ENCODE measurements around the gene PDLIM3. TPM values are rescaled to one million over a fixed set of nuclear protein-coding genes. Genes with fewer than 3 reads are reported as not detected.
"Not testable (repeated sequence)": the region's sequence is repeated elsewhere in the genome, so short reads cannot be mapped to it uniquely, and the experiment has no call there.

PDLIM3 gene
- total RNA-seq, 1 donor from 2014 or later, result 308 TPM

- Histone ChIP-seq H3K27me3 (ENCODE audit: low read depth) (no peaks in the 10 kb centered on the region), H3K36me3 (peaks cover 24% of the 10 kb centered on the region), H3K4me1 (peaks cover 49% of the 10 kb centered on the region), H3K27ac (replicated peaks) (peak overlapping the region; percentile 13), H3K9me3 (replicated peaks) (no peaks in the 10 kb centered on the region), H3K4me3 (no peak overlapping the region)
- intact Hi-C loops (cut with micrococcal nuclease), result no loop called here
- DNase-seq, result no peak
- TF ChIP-seq, protein P1, sequence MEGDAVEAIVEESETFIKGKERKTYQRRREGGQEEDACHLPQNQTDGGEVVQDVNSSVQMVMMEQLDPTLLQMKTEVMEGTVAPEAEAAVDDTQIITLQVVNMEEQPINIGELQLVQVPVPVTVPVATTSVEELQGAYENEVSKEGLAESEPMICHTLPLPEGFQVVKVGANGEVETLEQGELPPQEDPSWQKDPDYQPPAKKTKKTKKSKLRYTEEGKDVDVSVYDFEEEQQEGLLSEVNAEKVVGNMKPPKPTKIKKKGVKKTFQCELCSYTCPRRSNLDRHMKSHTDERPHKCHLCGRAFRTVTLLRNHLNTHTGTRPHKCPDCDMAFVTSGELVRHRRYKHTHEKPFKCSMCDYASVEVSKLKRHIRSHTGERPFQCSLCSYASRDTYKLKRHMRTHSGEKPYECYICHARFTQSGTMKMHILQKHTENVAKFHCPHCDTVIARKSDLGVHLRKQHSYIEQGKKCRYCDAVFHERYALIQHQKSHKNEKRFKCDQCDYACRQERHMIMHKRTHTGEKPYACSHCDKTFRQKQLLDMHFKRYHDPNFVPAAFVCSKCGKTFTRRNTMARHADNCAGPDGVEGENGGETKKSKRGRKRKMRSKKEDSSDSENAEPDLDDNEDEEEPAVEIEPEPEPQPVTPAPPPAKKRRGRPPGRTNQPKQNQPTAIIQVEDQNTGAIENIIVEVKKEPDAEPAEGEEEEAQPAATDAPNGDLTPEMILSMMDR (IDR thresholded peaks at IDR 0.05; ENCODE audit: borderline replicate concordance), result no peak
Observed at GRCh38 chr4:185518069-185518468, 17.2 kb downstream of the PDLIM3 start.

DNA sequence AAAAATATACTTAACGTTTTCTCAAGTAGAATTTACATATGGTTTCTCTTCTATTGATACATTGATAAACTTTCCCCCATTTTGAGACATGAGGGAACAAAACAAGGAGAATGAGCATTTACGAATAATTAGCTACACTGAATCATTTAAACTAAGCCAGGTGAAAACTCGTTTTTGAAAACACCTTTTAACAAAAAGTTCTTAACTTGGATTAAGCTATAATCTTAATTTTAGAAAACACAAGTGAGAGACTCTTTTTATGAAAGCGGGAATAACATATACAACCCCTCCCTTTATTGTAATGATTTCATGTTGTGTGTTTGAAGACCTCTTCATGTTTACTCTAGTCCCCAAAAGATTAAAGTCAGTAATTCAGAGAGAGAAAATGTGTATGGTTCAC is 20.1 kb downstream of the PDLIM3 start:
- H3K36me3 ChIP-seq, result peaks cover 21% of the 10 kb centered on the region
- intact Hi-C loops (cut with micrococcal nuclease), result no loop called here
- TF ChIP-seq, protein P1 (IDR thresholded peaks at IDR 0.05; ENCODE audit: borderline replicate concordance), result no peak

DNA sequence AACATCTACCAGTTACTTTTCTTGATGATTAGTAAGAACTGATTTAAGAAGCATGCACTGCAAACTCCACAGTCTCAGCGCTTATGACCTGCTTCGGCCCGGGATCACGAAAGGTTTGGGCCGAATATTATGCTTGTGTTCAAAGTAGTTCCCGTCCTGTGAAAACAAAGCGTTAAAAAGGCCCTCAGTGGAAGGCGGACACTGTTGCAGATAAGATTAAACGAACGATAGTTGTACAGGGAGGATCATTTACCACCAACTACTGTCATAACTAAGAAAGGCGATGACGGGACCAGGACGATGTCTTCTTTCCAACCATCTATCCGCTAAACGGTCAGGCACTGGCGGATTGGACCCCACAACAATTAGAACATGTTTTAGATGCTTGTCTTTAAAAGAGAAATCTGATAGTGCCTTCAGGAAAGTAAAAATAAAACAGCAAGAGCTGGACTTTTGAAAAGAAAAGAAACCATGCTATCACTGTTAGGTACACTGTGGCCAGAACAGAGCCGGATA is 21.1 kb downstream of the PDLIM3 start:
- H3K4me3 ChIP-seq, result no peak overlapping the region
- peaks cover 15% of the 10 kb centered on the region for H3K36me3 ChIP-seq
- H3K27me3 ChIP-seq (ENCODE audit: low read depth), result no peaks in the 10 kb centered on the region
- no peaks in the 10 kb centered on the region for H3K9me3 ChIP-seq (replicated peaks)
- peaks cover 50% of the 10 kb centered on the region for H3K4me1 ChIP-seq
- intact Hi-C loops (cut with micrococcal nuclease), result no loop called here
- TF ChIP-seq, protein P1 (IDR thresholded peaks at IDR 0.05; ENCODE audit: borderline replicate concordance), result no peak
- DNase-seq, result no peak
- peak overlapping the region; percentile 73 for H3K27ac ChIP-seq (replicated peaks)

More for the DNA sequence above, 20.1 kb downstream of the PDLIM3 start:
- H3K4me3 ChIP-seq, result no peak overlapping the region
- no peak overlapping the region for H3K27ac ChIP-seq (replicated peaks)
- H3K4me1 ChIP-seq, result peaks cover 57% of the 10 kb centered on the region
- H3K9me3 ChIP-seq (replicated peaks), result no peaks in the 10 kb centered on the region
- no peaks in the 10 kb centered on the region for H3K27me3 ChIP-seq (ENCODE audit: low read depth)
- no peak for DNase-seq

DNA sequence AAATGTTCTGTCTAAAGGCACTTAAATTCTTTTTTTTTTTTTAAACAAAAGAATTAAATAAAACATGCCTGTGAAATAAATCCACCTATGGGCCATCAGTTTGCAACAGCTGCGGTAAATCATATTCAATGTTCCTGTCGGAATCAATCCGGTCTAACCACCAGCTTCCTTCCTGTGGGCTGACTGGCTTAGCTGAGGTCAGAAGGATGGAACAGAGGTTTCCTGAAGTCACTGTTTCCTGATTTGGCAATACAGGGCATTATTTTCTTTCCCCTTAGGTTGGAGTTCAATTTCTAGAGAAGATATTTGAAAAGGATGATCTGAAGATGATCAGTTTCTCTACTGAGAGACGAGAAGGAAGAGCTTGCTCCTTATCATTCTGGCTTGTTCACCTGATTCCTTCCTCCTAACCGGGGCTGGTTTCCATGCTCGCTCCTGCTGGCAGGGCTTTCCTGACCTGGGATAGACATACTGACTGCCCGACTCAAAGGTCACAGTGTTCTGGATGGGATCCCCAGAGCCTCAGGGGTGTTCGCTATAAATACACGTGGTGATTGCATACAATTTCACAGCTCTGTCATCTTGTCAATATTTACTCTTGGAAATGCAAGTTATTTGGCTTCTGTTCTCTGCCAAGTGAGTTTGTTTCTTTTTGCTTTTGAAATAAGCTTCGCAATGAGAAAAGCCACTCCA is 21.7 kb downstream of the PDLIM3 start:
- H3K27ac ChIP-seq (replicated peaks), result peak overlapping the region; percentile 73
- H3K9me3 ChIP-seq (replicated peaks), result no peaks in the 10 kb centered on the region
- H3K4me1 ChIP-seq, result peaks cover 47% of the 10 kb centered on the region
- intact Hi-C loops (cut with micrococcal nuclease), result no loop called here
- peaks cover 10% of the 10 kb centered on the region for H3K36me3 ChIP-seq
- no peak overlapping the region for H3K4me3 ChIP-seq
- no peaks in the 10 kb centered on the region for H3K27me3 ChIP-seq (ENCODE audit: low read depth)
- no peak for DNase-seq
- TF ChIP-seq, protein P1 (IDR thresholded peaks at IDR 0.05; ENCODE audit: borderline replicate concordance), result no peak

- Histone ChIP-seq H3K4me1 (peaks cover 36% of the 10 kb centered on the region), H3K27me3 (ENCODE audit: low read depth) (no peaks in the 10 kb centered on the region), H3K9me3 (replicated peaks) (no peaks in the 10 kb centered on the region), H3K4me3 (no peak overlapping the region), H3K27ac (replicated peaks) (peak overlapping the region; percentile 73), H3K36me3 (peaks cover 8% of the 10 kb centered on the region)
- DNase-seq, result no peak
- TF ChIP-seq, protein P1 (IDR thresholded peaks at IDR 0.05; ENCODE audit: borderline replicate concordance), result no peak
- intact Hi-C loops (cut with micrococcal nuclease), result no loop called here
Observed at GRCh38 chr4:185512516-185512915, 22.8 kb downstream of the PDLIM3 start.

DNA sequence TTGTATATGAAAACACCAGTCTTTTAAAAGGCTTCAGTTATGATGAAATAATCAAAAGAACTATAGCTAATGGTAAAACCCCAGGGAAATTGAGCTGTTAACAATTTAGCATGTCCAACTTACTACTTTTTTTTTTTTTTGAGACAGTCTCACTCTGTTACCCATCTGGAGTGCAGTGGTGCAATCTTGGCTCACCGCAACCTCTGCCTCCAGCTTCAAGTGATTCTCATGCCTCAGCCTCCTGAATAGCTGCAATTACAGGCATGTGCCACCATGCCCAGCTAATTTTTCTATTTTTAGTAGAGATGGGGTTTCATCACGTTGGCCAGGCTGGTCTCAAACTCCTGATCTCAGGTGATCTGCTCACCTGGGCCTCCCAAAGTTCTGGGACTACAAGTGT is 24.1 kb downstream of the PDLIM3 start:
- H3K36me3 ChIP-seq; intact Hi-C loops (cut with micrococcal nuclease); DNase-seq; H3K4me3 ChIP-seq; H3K9me3 ChIP-seq (replicated peaks); H3K27me3 ChIP-seq (ENCODE audit: low read depth): not testable (repeated sequence)
- Histone ChIP-seq H3K27ac (replicated peaks) (peak overlapping the region; percentile 27), H3K4me1 (peaks cover 30% of the 10 kb centered on the region)

All from left ventricle myocardium inferior (tissue), 1 donor.